Measurements from ENCODE around the gene TOP2A.

TOP2A gene

GRCh38 chr17:40343219-40344119, 74.2 kb downstream of the TOP2A start:
- no peak for DNase-seq

GRCh38 chr17:40342504-40343218, 75.0 kb downstream of the TOP2A start:
- DNase-seq = no peak

DNA sequence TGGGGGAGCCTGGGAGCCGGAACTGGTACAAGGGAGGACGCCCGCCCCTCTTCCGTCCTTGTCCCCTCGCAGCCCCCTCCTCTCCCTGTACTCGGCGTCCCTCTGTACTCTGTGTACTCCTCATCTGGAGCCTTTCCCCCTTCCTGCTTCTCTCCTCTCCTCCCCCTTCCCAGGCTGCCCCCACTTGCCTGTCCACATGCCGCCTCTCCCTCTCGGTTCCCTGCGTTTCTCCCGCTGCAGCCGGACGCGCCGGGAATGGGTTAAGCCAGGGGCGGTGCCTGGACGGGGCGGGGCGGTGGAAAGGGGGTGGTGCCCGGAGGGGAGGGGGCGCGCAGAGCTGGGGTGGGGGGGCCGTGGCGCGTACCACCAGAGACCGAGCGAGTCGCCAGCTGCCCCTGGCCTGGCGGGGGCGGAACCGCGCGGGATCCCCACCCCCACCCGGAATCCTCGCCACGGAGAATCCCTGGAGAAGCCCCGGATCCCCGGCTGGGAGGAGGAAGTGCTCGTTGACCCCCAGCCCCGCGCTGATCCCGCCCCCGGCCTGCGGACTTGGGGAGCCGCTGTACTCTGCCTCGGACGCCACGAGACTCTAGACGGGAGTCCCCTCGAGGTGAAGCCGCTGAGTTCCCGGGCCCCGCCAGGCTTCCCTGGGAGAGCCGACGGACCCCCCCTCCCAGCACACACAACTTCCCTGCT, 75.7 kb downstream of the TOP2A start:
- peak; percentile 11 for DNase-seq

DNA sequence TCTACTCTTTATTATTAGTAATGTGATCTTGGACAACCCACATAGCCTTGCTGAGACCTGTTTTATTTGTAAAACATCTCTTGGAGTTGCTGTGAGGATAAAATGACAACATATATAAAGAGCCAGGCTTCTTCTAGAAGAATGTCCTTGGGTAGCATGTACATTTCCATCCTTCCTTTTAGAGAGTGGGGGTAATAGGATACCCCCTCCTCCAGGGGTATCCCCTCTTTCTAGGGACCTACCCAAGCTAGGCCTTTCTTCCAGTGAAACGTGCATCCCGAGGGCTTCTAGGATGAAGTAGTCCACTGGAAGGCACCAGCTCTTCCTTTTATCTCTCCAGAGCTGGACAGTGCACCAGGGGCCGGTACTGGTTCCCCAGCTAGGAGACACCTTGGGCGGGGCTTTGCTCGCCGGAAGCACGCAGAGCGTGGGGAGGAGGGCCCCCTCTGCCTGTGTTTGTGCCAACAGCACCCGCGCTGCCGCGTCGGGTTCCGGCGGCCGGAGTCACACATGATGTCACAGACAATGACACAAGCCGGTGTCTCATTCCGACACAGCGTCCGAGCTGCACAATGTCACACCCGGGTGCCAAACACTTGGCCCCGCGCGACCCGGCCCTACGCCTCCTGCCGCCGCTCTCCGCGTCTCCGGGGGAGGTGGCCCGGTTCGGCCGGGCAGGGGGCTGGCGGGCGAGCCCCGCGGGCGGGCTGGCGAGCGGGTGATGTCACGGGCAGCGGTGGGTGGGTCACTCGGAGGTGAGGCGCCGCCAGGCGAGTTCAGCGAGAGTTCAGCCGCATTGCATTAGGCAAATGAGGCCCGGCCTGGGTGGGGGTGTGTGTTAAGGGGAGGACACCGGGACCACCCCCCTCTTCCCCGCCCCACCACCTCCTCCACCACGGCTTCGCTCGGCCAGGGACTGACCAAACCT, 76.6 kb downstream of the TOP2A start:
- DNase-seq = peak; percentile 44

DNA sequence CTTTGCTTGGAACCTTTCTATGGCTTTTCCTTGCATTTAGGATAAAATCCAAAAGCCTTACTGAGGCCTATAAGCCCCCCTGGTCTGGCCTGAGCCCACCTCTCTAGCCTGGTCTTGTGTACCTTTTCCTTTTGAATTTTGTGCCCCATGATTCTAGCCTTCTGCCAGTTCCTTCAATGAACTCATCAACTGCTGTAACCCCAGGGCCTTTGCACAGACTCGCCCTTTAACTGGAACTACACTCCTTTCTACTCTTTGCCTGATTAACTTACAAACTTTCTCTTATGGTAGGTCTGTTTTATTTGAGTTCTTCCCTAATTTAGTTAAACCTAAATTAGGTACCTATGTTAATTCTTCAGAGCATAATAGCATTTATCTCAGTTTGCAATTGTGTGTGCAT, 77.4 kb downstream of the TOP2A start:
- no peak for DNase-seq

DNA sequence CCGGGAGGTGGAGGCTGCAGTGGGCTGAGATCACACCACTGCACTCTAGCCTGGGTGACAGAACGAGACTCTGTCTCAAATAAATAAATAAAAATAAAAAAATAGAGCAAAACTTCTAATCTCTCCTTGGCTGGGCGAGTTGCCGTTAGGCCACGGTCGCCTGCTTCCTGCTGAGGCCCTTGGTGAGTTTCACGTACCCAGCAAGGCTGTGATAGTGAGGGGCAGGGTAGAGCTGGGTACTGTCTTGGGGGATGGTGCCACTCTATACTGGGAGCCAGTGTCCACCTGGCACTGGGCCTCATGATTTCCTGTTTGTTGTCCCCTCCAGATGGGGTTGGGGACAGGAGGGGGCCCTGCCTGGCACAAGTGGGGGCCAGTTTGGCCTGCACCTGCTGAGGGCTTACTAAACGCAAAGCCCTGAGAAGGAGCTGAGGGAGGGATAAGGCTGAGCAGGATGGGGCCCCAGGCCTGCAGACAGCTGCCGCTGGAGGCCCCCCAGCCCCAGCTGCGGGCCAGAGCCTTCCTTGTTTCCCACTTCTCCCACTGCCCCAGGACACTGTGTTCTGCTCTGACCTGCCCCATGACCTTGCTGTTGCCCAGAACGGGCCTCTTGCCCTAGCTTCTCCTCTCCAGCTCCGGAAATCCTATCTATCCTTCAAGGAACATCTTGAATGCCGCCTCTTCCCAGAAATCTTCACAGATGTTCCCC, 78.6 kb downstream of the TOP2A start:
- no peak for DNase-seq
